ENCODE data around the gene LRP1B. TPM values are rescaled to one million over a fixed set of nuclear protein-coding genes. Genes with fewer than 3 reads are reported as not detected.
"Not testable (repeated sequence)": the region's sequence is repeated elsewhere in the genome, so short reads cannot be mapped to it uniquely, and the experiment has no call there.

The LRP1B gene
- total RNA-seq, 2 experiments from 2014 or later: not detected

- Mint-ChIP-seq H3K27me3 (no peaks in the 10 kb centered on the region), H3K27ac (no peak overlapping the region), H3K4me3 (no peak overlapping the region), H3K36me3 (ENCODE audit: low read depth) (no peaks in the 10 kb centered on the region), H3K4me1 (no peaks in the 10 kb centered on the region), H3K9me3 (no peaks in the 10 kb centered on the region)
- POLR2A ChIA-PET: no interaction called here
- DNase-seq: no peak
- CTCF ChIA-PET: interaction anchor here (1.1 kb wide), 1 partner anchor 8 kb away, joined by 3 read pairs; no protein-coding TSS in a partner anchor
Measured at GRCh38 chr2:140359056-140359771, 1771.6 kb downstream of the LRP1B start.

- no peaks in the 10 kb centered on the region for H3K4me1 Mint-ChIP-seq
Measured at GRCh38 chr2:140356697-140357096, 1774.1 kb downstream of the LRP1B start.

GRCh38 chr2:140355511-140356090, 1775.2 kb downstream of the LRP1B start:
- no peak for DNase-seq
- Mint-ChIP-seq H3K27me3 (no peaks in the 10 kb centered on the region), H3K9me3 (no peaks in the 10 kb centered on the region), H3K27ac (no peak overlapping the region), H3K4me1 (no peaks in the 10 kb centered on the region), H3K36me3 (ENCODE audit: low read depth) (no peaks in the 10 kb centered on the region), H3K4me3 (no peak overlapping the region)
- CTCF ChIA-PET: no interaction called here
- POLR2A ChIA-PET: no interaction called here

More at GRCh38 chr2:140356697-140357096, 1774.1 kb downstream of the LRP1B start:
- no peak for DNase-seq
- POLR2A ChIA-PET: no interaction called here
- no peak overlapping the region for H3K4me3 Mint-ChIP-seq
- CTCF ChIA-PET: no interaction called here
- no peaks in the 10 kb centered on the region for H3K27me3 Mint-ChIP-seq
- no peaks in the 10 kb centered on the region for H3K9me3 Mint-ChIP-seq
- no peak overlapping the region for H3K27ac Mint-ChIP-seq
- no peaks in the 10 kb centered on the region for H3K36me3 Mint-ChIP-seq (ENCODE audit: low read depth)

- H3K4me1 Mint-ChIP-seq: no peaks in the 10 kb centered on the region
- H3K27ac Mint-ChIP-seq: no peak overlapping the region
- no peaks in the 10 kb centered on the region for H3K9me3 Mint-ChIP-seq
- H3K4me3 Mint-ChIP-seq: no peak overlapping the region
- no peak for DNase-seq
- H3K27me3 Mint-ChIP-seq: no peaks in the 10 kb centered on the region
- ChIA-PET POLR2A (no interaction called here), CTCF (no interaction called here)
- H3K36me3 Mint-ChIP-seq (ENCODE audit: low read depth): no peaks in the 10 kb centered on the region
Measured at GRCh38 chr2:140354544-140354943, 1776.3 kb downstream of the LRP1B start.

- H3K9me3 Mint-ChIP-seq: no peaks in the 10 kb centered on the region
- DNase-seq: no peak
- no peaks in the 10 kb centered on the region for H3K36me3 Mint-ChIP-seq (ENCODE audit: low read depth)
- no peak overlapping the region for H3K4me3 Mint-ChIP-seq
- H3K4me1 Mint-ChIP-seq: no peaks in the 10 kb centered on the region
- H3K27ac Mint-ChIP-seq: no peak overlapping the region
- CTCF ChIA-PET: no interaction called here
- H3K27me3 Mint-ChIP-seq: no peaks in the 10 kb centered on the region
- POLR2A ChIA-PET: no interaction called here
Measured at GRCh38 chr2:140353541-140353940, 1777.3 kb downstream of the LRP1B start.

- POLR2A ChIA-PET: no interaction called here
- H3K4me1 Mint-ChIP-seq: no peaks in the 10 kb centered on the region
- CTCF ChIA-PET: no interaction called here
- no peaks in the 10 kb centered on the region for H3K27me3 Mint-ChIP-seq
- no peaks in the 10 kb centered on the region for H3K36me3 Mint-ChIP-seq (ENCODE audit: low read depth)
- H3K27ac Mint-ChIP-seq: no peak overlapping the region
- no peak overlapping the region for H3K4me3 Mint-ChIP-seq
- no peak for DNase-seq
- no peaks in the 10 kb centered on the region for H3K9me3 Mint-ChIP-seq
Measured at GRCh38 chr2:140351692-140352091, 1779.1 kb downstream of the LRP1B start.

- Mint-ChIP-seq H3K4me1 (no peaks in the 10 kb centered on the region), H3K27ac (no peak overlapping the region), H3K4me3 (no peak overlapping the region), H3K27me3 (no peaks in the 10 kb centered on the region), H3K9me3 (no peaks in the 10 kb centered on the region), H3K36me3 (ENCODE audit: low read depth) (no peaks in the 10 kb centered on the region)
- POLR2A ChIA-PET: no interaction called here
- no peak for DNase-seq
- CTCF ChIA-PET: no interaction called here
Measured at GRCh38 chr2:140349695-140350094, 1781.1 kb downstream of the LRP1B start.

- Mint-ChIP-seq H3K27ac (no peak overlapping the region), H3K4me3 (no peak overlapping the region), H3K27me3 (no peaks in the 10 kb centered on the region), H3K36me3 (ENCODE audit: low read depth) (no peaks in the 10 kb centered on the region), H3K4me1 (no peaks in the 10 kb centered on the region), H3K9me3 (no peaks in the 10 kb centered on the region)
- ChIA-PET CTCF (no interaction called here), POLR2A (no interaction called here)
- no peak for DNase-seq
Measured at GRCh38 chr2:140348826-140349225, 1782.0 kb downstream of the LRP1B start.

GRCh38 chr2:140344838-140345237, 1786.0 kb downstream of the LRP1B start:
- Mint-ChIP-seq H3K9me3 (no peaks in the 10 kb centered on the region), H3K4me3 (no peak overlapping the region), H3K27me3 (no peaks in the 10 kb centered on the region), H3K4me1 (no peaks in the 10 kb centered on the region), H3K27ac (no peak overlapping the region), H3K36me3 (ENCODE audit: low read depth) (no peaks in the 10 kb centered on the region)
- DNase-seq: no peak
- CTCF ChIA-PET: no interaction called here
- POLR2A ChIA-PET: no interaction called here

- H3K27me3 Mint-ChIP-seq; H3K27ac Mint-ChIP-seq; CTCF ChIA-PET; H3K4me1 Mint-ChIP-seq; H3K4me3 Mint-ChIP-seq; DNase-seq; POLR2A ChIA-PET; H3K36me3 Mint-ChIP-seq (ENCODE audit: low read depth); H3K9me3 Mint-ChIP-seq: not testable (repeated sequence)
Measured at GRCh38 chr2:140344266-140344665, 1786.5 kb downstream of the LRP1B start.

- Mint-ChIP-seq H3K27me3 (no peaks in the 10 kb centered on the region), H3K9me3 (no peaks in the 10 kb centered on the region), H3K4me3 (no peak overlapping the region), H3K4me1 (no peaks in the 10 kb centered on the region), H3K27ac (no peak overlapping the region), H3K36me3 (ENCODE audit: low read depth) (no peaks in the 10 kb centered on the region)
- DNase-seq: no peak
- POLR2A ChIA-PET: no interaction called here
- CTCF ChIA-PET: no interaction called here
Measured at GRCh38 chr2:140338795-140339194, 1792.0 kb downstream of the LRP1B start.

GRCh38 chr2:140337061-140337460, 1793.8 kb downstream of the LRP1B start:
- no peaks in the 10 kb centered on the region for H3K4me1 Mint-ChIP-seq
- no peak for DNase-seq
- no peaks in the 10 kb centered on the region for H3K27me3 Mint-ChIP-seq
- H3K4me3 Mint-ChIP-seq: no peak overlapping the region
- no peaks in the 10 kb centered on the region for H3K9me3 Mint-ChIP-seq
- CTCF ChIA-PET: no interaction called here
- H3K36me3 Mint-ChIP-seq (ENCODE audit: low read depth): no peaks in the 10 kb centered on the region
- no peak overlapping the region for H3K27ac Mint-ChIP-seq
- POLR2A ChIA-PET: no interaction called here

- Mint-ChIP-seq H3K4me3 (no peak overlapping the region), H3K27me3 (no peaks in the 10 kb centered on the region), H3K4me1 (no peaks in the 10 kb centered on the region), H3K9me3 (no peaks in the 10 kb centered on the region), H3K27ac (no peak overlapping the region), H3K36me3 (ENCODE audit: low read depth) (no peaks in the 10 kb centered on the region)
- ChIA-PET CTCF (no interaction called here), POLR2A (no interaction called here)
- no peak for DNase-seq
Measured at GRCh38 chr2:140316345-140316744, 1814.5 kb downstream of the LRP1B start.

- CTCF ChIA-PET: no interaction called here
- no peaks in the 10 kb centered on the region for H3K36me3 Mint-ChIP-seq (ENCODE audit: low read depth)
- DNase-seq: no peak
- H3K9me3 Mint-ChIP-seq: no peaks in the 10 kb centered on the region
- no peak overlapping the region for H3K27ac Mint-ChIP-seq
- H3K4me1 Mint-ChIP-seq: no peaks in the 10 kb centered on the region
- no peaks in the 10 kb centered on the region for H3K27me3 Mint-ChIP-seq
- no peak overlapping the region for H3K4me3 Mint-ChIP-seq
- POLR2A ChIA-PET: no interaction called here
Measured at GRCh38 chr2:140311905-140312304, 1818.9 kb downstream of the LRP1B start.

Measured in activated CD4-positive, alpha-beta T cell treated with anti-CD3 and anti-CD28 coated beads, Interleukin-2, amount 10 ng/mL, durations not matched to agents 7 days and 5 days (primary cell).